Measurements from ENCODE around the gene UBE2G2.

Gene UBE2G2

GRCh38 chr21:44749759-44750674 lies 51.6 kb downstream of the UBE2G2 start:
- DNase-seq (ENCODE audit: low read depth), result no peak

GRCh38 chr21:44749116-44749758 lies 52.4 kb downstream of the UBE2G2 start:
- no peak for DNase-seq (ENCODE audit: low read depth)

- no peak for DNase-seq (ENCODE audit: low read depth)
Measured at GRCh38 chr21:44748621-44749020, 53.0 kb downstream of the UBE2G2 start.

- DNase-seq (ENCODE audit: low read depth), result no peak
Measured at GRCh38 chr21:44742418-44743153, 59.0 kb downstream of the UBE2G2 start.

GRCh38 chr21:44741921-44742320 lies 59.7 kb downstream of the UBE2G2 start:
- DNase-seq (ENCODE audit: low read depth), result no peak

GRCh38 chr21:44740742-44741141 lies 60.9 kb downstream of the UBE2G2 start:
- DNase-seq (ENCODE audit: low read depth), result no peak

- DNase-seq (ENCODE audit: low read depth), result no peak
Measured at GRCh38 chr21:44739316-44739715, 62.3 kb downstream of the UBE2G2 start.

- no peak for DNase-seq (ENCODE audit: low read depth)
Measured at GRCh38 chr21:44738621-44739020, 63.0 kb downstream of the UBE2G2 start.

- DNase-seq (ENCODE audit: low read depth), result peak; percentile 23
Measured at GRCh38 chr21:44737706-44738354, 63.8 kb downstream of the UBE2G2 start.

GRCh38 chr21:44736291-44737004 lies 65.2 kb downstream of the UBE2G2 start:
- DNase-seq (ENCODE audit: low read depth), result no peak

- DNase-seq (ENCODE audit: low read depth), result no peak
Measured at GRCh38 chr21:44735821-44736220, 65.8 kb downstream of the UBE2G2 start.

GRCh38 chr21:44734841-44735240 lies 66.8 kb downstream of the UBE2G2 start:
- no peak for DNase-seq (ENCODE audit: low read depth)

GRCh38 chr21:44734026-44734745 lies 67.4 kb downstream of the UBE2G2 start:
- peak; percentile 35 for DNase-seq (ENCODE audit: low read depth)

GRCh38 chr21:44732956-44733355 lies 68.7 kb downstream of the UBE2G2 start:
- DNase-seq (ENCODE audit: low read depth), result no peak

GRCh38 chr21:44732263-44732662 lies 69.4 kb downstream of the UBE2G2 start:
- no peak for DNase-seq (ENCODE audit: low read depth)

- no peak for DNase-seq (ENCODE audit: low read depth)
Measured at GRCh38 chr21:44730951-44731579, 70.6 kb downstream of the UBE2G2 start.

GRCh38 chr21:44730028-44730395 lies 71.6 kb downstream of the UBE2G2 start:
- DNase-seq (ENCODE audit: low read depth), result no peak

- no peak for DNase-seq (ENCODE audit: low read depth)
Measured at GRCh38 chr21:44729336-44730027, 72.1 kb downstream of the UBE2G2 start.

- no peak for DNase-seq (ENCODE audit: low read depth)
Measured at GRCh38 chr21:44728716-44729115, 72.9 kb downstream of the UBE2G2 start.

GRCh38 chr21:44727757-44728156 lies 73.9 kb downstream of the UBE2G2 start:
- no peak for DNase-seq (ENCODE audit: low read depth)
